HepG2 (cell line): ENCODE measurements around the gene PITPNM2. TPM values are rescaled to one million over a fixed set of nuclear protein-coding genes. Genes with fewer than 3 reads are reported as not detected.
A peak's percentile ranks its signal among the peaks of the same experiment; 100 is the strongest.

Experiments
- ATF5 ChIP-seq: sonication (generic); formaldehyde crosslinking; IDR thresholded peaks from 2 replicates; pipeline ENCODE4 v1.4.0; 2020; ENCODE audit warnings: mild to moderate bottlenecking, low read depth, missing genetic modification reagents
- BHLHE40 ChIP-seq: IDR thresholded peaks from 2 replicates; pipeline ENCODE4 v1.6.1; 2011; ENCODE audit warnings: low read length, improper control_type of control experiment
- ZFY ChIP-seq: sonication (generic); formaldehyde crosslinking; IDR thresholded peaks from 2 replicates; pipeline ENCODE4 v1.4.0; 2020; ENCODE audit warnings: missing genetic modification reagents
- ZNF333 ChIP-seq: sonication (generic); formaldehyde crosslinking; IDR thresholded peaks from 2 replicates; pipeline ENCODE4 v1.4.0; 2020; ENCODE audit warnings: mild to moderate bottlenecking, missing genetic modification reagents, borderline replicate concordance
- ZNF543 ChIP-seq: sonication (generic); formaldehyde crosslinking; IDR thresholded peaks from 2 replicates; pipeline ENCODE4 v1.4.0; 2020; ENCODE audit warnings: mild to moderate bottlenecking, missing genetic modification reagents
- ZNF574 ChIP-seq: sonication (generic); formaldehyde crosslinking; IDR thresholded peaks from 2 replicates; pipeline ENCODE4 v1.4.0; 2020; ENCODE audit warnings: missing genetic modification reagents
- polyA plus RNA-seq, 8 experiments: library from polyadenylated mRNA; depleted of rRNA in 3 of 8; stranded (reverse) in 7 of 8; unstranded in 1 of 8; fragments of >200 nt; fragmentation: Illumina TruSeq in 4 of 8; extraction: Trizol in 4 of 8; gene quantifications; 2 replicates each; pipeline versions ENCODE4 v1.2.1 to v1.2.3, GENCODE V29; 2011 to 2016; ENCODE audit warnings: low read depth in 4 of 8, missing spikeins in 1 of 8, mixed read lengths in 1 of 8; ENCODE audit not compliant: insufficient read depth in 1 of 8
- total RNA-seq, 5 experiments: library from RNA; depleted of rRNA; stranded (reverse); fragments of >200 nt; fragmentation: Illumina TruSeq; extraction: Trizol; gene quantifications; 2 replicates each; pipeline ENCODE4 v1.2.3, GENCODE V29; 2016; ENCODE audit warnings: low read depth in 1 of 5
- TF ChIP-seq, protein P1 (sequence below): sonication (generic); formaldehyde crosslinking; conservative IDR thresholded peaks from 2 replicates; pipeline ENCODE4 v1.4.0; 2020; ENCODE audit warnings: missing genetic modification reagents

The PITPNM2 gene
- total and polyA plus RNA-seq, 2 of the 13 experiments (the other 11 are each of a cell fraction or from before 2014, with no cell fraction given), result 4.2 to 5.3 TPM

- TF ChIP-seq ZNF574 (peak; percentile 7; the same call in 1 of the 2 replicates), ZFY (CRISPR knock-in tag) (peak; percentile 16; the same call in 1 of the 2 replicates), ZNF333 (CRISPR knock-in tag) (no peak), BHLHE40 (peak; percentile 56; the same call in 1 of the 2 replicates), ZNF543 (CRISPR knock-in tag) (no peak), ATF5 (CRISPR knock-in tag) (no peak)
- TF ChIP-seq, protein P1, sequence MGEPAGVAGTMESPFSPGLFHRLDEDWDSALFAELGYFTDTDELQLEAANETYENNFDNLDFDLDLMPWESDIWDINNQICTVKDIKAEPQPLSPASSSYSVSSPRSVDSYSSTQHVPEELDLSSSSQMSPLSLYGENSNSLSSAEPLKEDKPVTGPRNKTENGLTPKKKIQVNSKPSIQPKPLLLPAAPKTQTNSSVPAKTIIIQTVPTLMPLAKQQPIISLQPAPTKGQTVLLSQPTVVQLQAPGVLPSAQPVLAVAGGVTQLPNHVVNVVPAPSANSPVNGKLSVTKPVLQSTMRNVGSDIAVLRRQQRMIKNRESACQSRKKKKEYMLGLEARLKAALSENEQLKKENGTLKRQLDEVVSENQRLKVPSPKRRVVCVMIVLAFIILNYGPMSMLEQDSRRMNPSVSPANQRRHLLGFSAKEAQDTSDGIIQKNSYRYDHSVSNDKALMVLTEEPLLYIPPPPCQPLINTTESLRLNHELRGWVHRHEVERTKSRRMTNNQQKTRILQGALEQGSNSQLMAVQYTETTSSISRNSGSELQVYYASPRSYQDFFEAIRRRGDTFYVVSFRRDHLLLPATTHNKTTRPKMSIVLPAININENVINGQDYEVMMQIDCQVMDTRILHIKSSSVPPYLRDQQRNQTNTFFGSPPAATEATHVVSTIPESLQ (CRISPR knock-in tag), result no peak
- TF ChIP-seq, all 625 proteins: peak for 19
These were observed at the start of gene PITPNM2 (continued) for GRCh38 chr12:123150744-123151456.
